ENCODE measurements around the gene MGRN1.

MGRN1 gene

DNA sequence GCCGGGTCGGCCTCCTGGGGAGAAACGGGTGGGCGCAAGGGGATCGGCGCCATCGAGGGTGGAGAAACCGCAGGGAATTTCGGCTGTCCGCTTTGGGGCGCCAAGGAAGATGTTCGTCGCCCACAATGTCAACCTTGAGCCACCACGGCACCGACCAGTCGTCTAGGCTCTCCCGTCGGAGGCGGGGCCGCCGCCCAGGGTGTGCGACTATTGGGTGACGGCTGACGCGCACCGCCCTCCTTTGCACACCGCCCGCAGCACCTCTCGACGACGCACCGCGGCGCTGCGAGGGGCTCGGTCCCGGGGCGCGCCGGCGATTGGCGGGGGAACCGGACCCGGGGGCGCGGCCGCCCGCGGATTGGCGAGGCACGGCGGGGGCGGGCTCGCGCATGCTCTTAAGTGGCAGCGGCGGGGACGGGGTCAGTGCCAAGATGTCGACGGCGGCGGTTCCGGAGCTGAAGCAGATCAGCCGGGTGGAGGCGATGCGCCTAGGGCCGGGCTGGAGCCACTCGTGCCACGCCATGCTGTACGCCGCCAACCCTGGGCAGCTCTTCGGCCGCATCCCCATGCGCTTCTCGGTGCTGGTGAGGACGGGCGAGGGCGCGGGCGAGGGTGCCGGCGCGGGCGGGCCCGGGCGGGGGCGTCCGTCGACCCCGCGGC is 68.8 kb downstream of the MGRN1 start, which contains the start of gene NUDT16L1:
TSS of gene NUDT16L1 (plus strand) at position 267 of the 660 bp plus-strand sequence. CDS start at position 432, 165 bp downstream.
- H3K27me3 ChIP-seq (ENCODE audit: control insufficient read depth in 1 of 2, insufficient read depth in 2 of 2, low read length in 2 of 2), result no peaks in the 10 kb centered on the region
- H3K9me3 ChIP-seq (ENCODE audit: control insufficient read depth in 1 of 2, low read length in 2 of 2), result no peaks in the 10 kb centered on the region
- H3K36me3 ChIP-seq (ENCODE audit: control insufficient read depth in 1 of 2, insufficient read depth in 2 of 2, low read length in 2 of 2), result peaks cover 18 to 51% of the 10 kb centered on the region in 2 donors
- H3K4me1 ChIP-seq (ENCODE audit: control insufficient read depth in 1 of 2, insufficient read depth in 2 of 2, low read length in 2 of 2), result peaks cover 16 to 28% of the 10 kb centered on the region in 2 donors
- H3K4me3 ChIP-seq (ENCODE audit: low read depth in 1 of 2, low read length in 2 of 2), result peak within 1 kb of the TSS; percentile 76 to 93
- peak within 1 kb of the TSS; percentile 63 to 91 for H3K9ac ChIP-seq (ENCODE audit: low read depth in 1 of 2, low read length in 2 of 2)
- peak within 1 kb of the TSS; percentile 87 for H3K27ac ChIP-seq (ENCODE audit: low read depth, low read length)

DNA sequence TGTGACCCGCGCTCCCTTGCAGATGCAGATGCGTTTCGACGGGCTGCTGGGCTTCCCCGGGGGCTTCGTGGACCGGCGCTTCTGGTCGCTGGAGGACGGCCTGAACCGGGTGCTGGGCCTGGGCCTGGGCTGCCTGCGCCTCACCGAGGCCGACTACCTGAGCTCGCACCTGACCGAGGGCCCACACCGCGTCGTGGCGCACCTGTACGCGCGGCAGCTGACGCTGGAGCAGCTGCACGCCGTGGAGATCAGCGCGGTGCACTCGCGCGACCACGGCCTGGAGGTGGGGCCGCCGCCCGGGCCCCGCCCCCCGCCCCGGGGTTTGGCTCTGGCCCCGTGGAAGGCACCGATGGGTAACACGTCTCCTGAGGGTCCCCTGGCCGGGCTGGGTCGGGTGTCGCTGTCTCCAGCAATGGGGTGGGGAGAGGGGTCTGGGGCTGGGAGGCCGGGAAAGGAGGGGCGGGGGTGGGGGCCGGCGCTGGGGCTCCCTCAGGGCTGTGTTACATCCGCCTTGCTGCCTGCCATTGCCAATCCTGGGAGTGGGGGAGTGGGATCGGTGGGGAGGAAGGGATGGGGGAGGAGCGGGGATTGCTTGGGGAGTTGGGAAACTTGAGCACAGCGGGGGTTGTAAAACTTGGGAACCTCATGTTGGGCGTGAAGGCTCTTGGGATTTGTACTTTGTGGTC is 69.5 kb downstream of the MGRN1 start:
- Histone ChIP-seq H3K4me1 (ENCODE audit: control insufficient read depth in 1 of 2, insufficient read depth in 2 of 2, low read length in 2 of 2) (peaks cover 16 to 28% of the 10 kb centered on the region in 2 donors), H3K27me3 (ENCODE audit: control insufficient read depth in 1 of 2, insufficient read depth in 2 of 2, low read length in 2 of 2) (no peaks in the 10 kb centered on the region), H3K36me3 (ENCODE audit: control insufficient read depth in 1 of 2, insufficient read depth in 2 of 2, low read length in 2 of 2) (peaks cover 18 to 51% of the 10 kb centered on the region in 2 donors), H3K4me3 (ENCODE audit: low read depth in 1 of 2, low read length in 2 of 2) (peak overlapping the region; percentile 71 to 93), H3K27ac (ENCODE audit: low read depth, low read length) (peak overlapping the region; percentile 87), H3K9ac (ENCODE audit: low read depth in 1 of 2, low read length in 2 of 2) (peak overlapping the region; percentile 63 to 82), H3K9me3 (ENCODE audit: control insufficient read depth in 1 of 2, low read length in 2 of 2) (no peaks in the 10 kb centered on the region)

DNA sequence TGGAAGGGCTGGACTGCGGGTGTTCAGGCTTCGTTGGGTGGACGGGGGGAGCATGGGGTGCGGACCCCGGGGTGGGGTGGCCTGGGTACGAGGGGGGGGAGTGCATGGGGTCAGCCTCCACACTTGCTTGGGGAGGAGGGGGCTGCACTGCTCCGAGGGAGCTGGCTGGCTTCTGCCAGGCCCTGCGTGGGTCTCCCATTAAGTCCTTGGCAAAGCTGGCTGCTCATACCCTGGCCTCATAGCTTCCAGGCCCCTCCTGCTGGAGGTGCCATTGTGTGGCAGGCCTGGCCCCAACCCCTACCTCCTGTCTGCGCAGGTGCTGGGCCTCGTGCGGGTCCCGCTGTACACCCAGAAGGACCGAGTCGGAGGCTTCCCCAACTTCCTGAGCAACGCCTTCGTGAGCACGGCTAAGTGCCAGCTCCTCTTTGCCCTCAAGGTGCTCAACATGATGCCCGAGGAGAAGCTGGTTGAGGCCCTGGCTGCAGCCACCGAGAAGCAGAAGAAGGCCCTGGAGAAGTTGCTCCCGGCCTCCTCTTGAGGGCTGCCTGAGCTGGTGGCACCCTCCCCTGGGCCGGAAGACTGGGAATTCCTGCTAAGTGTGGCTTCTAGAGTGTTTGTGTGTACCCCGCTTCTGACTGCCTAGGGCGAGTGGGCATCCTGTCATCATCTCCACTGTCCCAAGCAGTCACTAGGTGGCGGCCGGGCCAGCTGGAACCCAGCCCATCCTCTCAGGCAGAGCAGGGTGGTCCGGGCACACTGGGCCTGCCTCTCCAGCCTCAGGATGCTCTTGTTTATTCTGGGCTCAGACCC is 70.2 kb downstream of the MGRN1 start:
- H3K9ac ChIP-seq (ENCODE audit: low read depth in 1 of 2, low read length in 2 of 2), result peak overlapping the region in 1 of 2 donors; percentile 63
- peaks cover 18 to 55% of the 10 kb centered on the region in 2 donors for H3K36me3 ChIP-seq (ENCODE audit: control insufficient read depth in 1 of 2, insufficient read depth in 2 of 2, low read length in 2 of 2)
- H3K27ac ChIP-seq (ENCODE audit: low read depth, low read length), result peak overlapping the region; percentile 10
- H3K4me1 ChIP-seq (ENCODE audit: control insufficient read depth in 1 of 2, insufficient read depth in 2 of 2, low read length in 2 of 2), result peaks cover 16 to 28% of the 10 kb centered on the region in 2 donors
- H3K27me3 ChIP-seq (ENCODE audit: control insufficient read depth in 1 of 2, insufficient read depth in 2 of 2, low read length in 2 of 2), result no peaks in the 10 kb centered on the region
- H3K9me3 ChIP-seq (ENCODE audit: control insufficient read depth in 1 of 2, low read length in 2 of 2), result no peaks in the 10 kb centered on the region
- peak overlapping the region; percentile 71 to 93 for H3K4me3 ChIP-seq (ENCODE audit: low read depth in 1 of 2, low read length in 2 of 2)

DNA sequence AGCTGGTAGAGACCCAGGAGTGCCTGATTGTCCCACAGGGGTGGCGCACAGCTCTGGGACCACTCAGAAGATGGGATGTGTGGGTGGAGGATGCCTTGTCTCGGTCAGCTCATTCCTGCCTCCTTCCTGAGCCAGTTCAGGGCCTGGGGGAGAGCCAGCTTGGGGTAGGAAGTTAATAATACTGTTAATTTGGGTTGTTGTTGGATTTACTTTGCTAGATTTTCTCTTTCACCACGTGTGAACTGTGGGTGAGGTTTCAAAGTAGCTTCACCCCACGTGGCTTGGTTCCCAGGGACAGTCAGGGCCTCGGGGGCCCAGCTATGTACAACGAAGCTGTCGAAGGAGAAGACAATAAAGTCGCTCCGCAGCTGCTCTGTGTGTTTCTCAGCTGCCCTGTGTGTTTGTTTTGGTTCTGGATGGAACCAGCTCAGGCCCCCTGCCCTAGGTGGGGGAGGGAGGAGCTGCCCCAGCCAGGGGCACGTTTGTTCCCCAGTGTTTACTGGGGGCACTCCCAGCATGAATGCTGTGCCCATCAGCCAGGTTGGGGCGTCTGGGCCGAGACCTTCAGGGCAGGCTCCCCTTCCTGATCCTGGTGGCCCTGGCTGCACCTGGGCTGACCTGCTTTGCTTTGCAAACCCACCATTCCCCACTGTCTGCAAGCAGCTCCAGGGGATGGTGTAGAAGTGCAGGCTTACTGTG is 71.0 kb downstream of the MGRN1 start:
- peak overlapping the region in 1 of 2 donors; percentile 12 for H3K9ac ChIP-seq (ENCODE audit: low read depth in 1 of 2, low read length in 2 of 2)
- H3K27ac ChIP-seq (ENCODE audit: low read depth, low read length), result no peak overlapping the region
- peaks cover 16 to 28% of the 10 kb centered on the region in 2 donors for H3K4me1 ChIP-seq (ENCODE audit: control insufficient read depth in 1 of 2, insufficient read depth in 2 of 2, low read length in 2 of 2)
- H3K36me3 ChIP-seq (ENCODE audit: control insufficient read depth in 1 of 2, insufficient read depth in 2 of 2, low read length in 2 of 2), result peaks cover 22 to 56% of the 10 kb centered on the region in 2 donors
- H3K27me3 ChIP-seq (ENCODE audit: control insufficient read depth in 1 of 2, insufficient read depth in 2 of 2, low read length in 2 of 2), result no peaks in the 10 kb centered on the region
- no peak overlapping the region for H3K4me3 ChIP-seq (ENCODE audit: low read depth in 1 of 2, low read length in 2 of 2)
- H3K9me3 ChIP-seq (ENCODE audit: control insufficient read depth in 1 of 2, low read length in 2 of 2), result no peaks in the 10 kb centered on the region

DNA sequence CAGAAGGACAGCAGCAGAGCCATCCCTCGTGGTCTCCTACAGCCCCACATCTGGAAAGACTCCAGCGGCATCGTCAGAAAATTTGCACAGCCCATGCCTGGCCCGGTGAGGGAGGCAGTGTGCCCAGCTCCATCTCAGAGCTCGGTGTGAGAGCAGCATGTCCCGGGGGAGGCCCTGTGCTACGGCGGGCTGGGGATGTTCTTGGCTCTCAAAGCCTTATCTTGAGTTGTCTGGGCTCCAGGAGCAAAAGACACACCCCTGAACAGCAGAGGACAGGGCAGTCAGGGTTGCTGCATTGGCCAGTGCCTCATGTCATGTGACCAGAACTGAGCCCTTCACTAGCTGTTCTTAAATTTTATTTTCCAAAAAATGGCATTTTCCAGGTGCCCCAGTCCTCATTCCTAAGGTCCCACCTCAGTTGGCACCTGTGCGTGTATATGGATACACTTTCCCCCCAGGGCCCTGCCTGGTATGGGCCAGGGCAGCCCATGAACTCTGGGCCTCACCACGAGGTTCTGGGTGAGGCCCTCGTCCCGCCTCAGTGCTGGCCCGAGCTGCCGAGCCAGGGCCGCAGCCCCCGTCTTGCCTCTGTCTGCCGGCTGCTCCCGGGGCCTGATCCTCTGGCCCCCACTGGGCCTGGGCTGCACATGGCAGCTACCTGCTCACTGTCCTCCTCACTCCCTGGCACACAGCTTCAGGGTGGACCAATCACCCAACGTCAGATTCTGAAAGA is 71.7 kb downstream of the MGRN1 start:
- Histone ChIP-seq H3K27me3 (ENCODE audit: control insufficient read depth in 1 of 2, insufficient read depth in 2 of 2, low read length in 2 of 2) (no peaks in the 10 kb centered on the region), H3K9me3 (ENCODE audit: control insufficient read depth in 1 of 2, low read length in 2 of 2) (no peaks in the 10 kb centered on the region), H3K36me3 (ENCODE audit: control insufficient read depth in 1 of 2, insufficient read depth in 2 of 2, low read length in 2 of 2) (peaks cover 25 to 63% of the 10 kb centered on the region in 2 donors), H3K4me3 (ENCODE audit: low read depth in 1 of 2, low read length in 2 of 2) (no peak overlapping the region), H3K9ac (ENCODE audit: low read depth in 1 of 2, low read length in 2 of 2) (no peak overlapping the region), H3K4me1 (ENCODE audit: control insufficient read depth in 1 of 2, insufficient read depth in 2 of 2, low read length in 2 of 2) (peaks cover 16 to 28% of the 10 kb centered on the region in 2 donors), H3K27ac (ENCODE audit: low read depth, low read length) (no peak overlapping the region)

DNA sequence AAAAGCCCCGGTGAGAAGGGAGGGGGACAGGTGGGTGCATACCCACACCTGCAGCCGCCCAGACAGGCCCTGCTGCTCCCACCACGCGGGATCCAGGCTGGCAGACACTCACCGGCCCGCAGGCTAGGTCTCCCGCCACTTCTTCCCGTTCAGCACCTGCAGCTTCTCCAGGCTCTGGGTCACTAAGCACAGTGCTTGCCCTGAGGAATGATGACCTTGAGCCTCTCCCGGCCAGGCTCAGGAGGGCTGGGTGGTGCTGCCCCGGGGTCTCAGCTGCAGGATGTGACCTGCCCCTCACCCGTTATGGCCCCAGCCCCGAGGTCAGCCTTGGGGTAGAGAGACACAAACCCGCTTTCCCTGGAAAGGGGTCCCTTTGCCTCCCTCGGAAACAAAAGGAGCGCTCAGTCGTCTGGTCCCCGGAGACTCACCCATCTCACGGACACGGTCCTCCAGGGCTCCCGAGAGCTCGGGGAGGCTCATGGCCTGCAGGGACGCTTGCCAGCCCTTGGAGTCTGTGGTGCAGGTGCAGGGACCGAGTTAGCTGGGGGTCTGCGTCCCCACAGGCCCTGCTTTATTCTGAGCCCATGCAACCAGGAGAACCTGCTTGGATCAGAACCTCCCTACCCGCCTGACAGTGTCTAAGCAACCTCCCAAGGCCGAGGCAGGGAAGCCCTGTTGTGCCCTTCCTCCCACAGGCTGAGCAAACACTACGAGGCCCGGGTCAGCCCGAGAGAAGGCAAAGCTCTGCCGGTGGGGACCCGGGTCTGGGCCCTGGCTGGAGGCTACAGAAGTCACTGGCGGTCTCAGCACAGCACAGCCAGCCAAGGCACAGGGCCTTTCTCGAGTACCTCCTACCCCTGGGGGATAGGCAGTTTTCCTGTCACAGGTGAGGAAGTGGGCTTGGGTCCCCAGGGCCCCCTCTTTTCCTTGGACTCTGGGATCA is 72.5 kb downstream of the MGRN1 start:
- H3K4me1 ChIP-seq (ENCODE audit: control insufficient read depth in 1 of 2, insufficient read depth in 2 of 2, low read length in 2 of 2), result peaks cover 15 to 26% of the 10 kb centered on the region in 2 donors
- H3K4me3 ChIP-seq (ENCODE audit: low read depth in 1 of 2, low read length in 2 of 2), result no peak overlapping the region
- H3K36me3 ChIP-seq (ENCODE audit: control insufficient read depth in 1 of 2, insufficient read depth in 2 of 2, low read length in 2 of 2), result peaks cover 25 to 71% of the 10 kb centered on the region in 2 donors
- H3K9ac ChIP-seq (ENCODE audit: low read depth in 1 of 2, low read length in 2 of 2), result no peak overlapping the region
- H3K9me3 ChIP-seq (ENCODE audit: control insufficient read depth in 1 of 2, low read length in 2 of 2), result no peaks in the 10 kb centered on the region
- H3K27me3 ChIP-seq (ENCODE audit: control insufficient read depth in 1 of 2, insufficient read depth in 2 of 2, low read length in 2 of 2), result no peaks in the 10 kb centered on the region
- H3K27ac ChIP-seq (ENCODE audit: low read depth, low read length), result no peak overlapping the region

DNA sequence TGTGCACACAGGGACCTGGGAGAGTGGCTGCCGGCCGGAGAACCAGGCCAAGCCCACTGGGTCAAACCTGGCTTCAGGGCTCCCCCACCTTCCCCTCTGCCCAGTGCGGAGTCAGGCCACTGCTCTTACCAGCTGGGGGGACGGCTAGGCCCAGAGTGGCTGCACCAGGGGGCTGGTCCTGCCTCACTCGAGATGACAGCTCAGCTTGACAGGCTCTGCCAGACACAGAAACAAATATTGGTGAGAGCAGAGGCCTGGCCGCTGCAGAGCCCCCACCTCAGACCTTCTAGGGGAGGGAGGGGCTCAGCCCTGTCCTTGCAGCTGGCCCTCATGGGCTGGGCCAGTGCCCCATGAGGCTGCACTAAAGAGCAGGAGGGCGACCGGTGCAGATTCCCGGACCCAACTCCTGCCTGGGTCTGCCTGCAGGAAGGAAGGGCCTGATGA is 73.2 kb downstream of the MGRN1 start:
- Histone ChIP-seq H3K9me3 (ENCODE audit: control insufficient read depth in 1 of 2, low read length in 2 of 2) (no peaks in the 10 kb centered on the region), H3K36me3 (ENCODE audit: control insufficient read depth in 1 of 2, insufficient read depth in 2 of 2, low read length in 2 of 2) (peaks cover 25 to 78% of the 10 kb centered on the region in 2 donors), H3K27ac (ENCODE audit: low read depth, low read length) (no peak overlapping the region), H3K4me1 (ENCODE audit: control insufficient read depth in 1 of 2, insufficient read depth in 2 of 2, low read length in 2 of 2) (peaks cover 8 to 20% of the 10 kb centered on the region in 2 donors), H3K27me3 (ENCODE audit: control insufficient read depth in 1 of 2, insufficient read depth in 2 of 2, low read length in 2 of 2) (no peaks in the 10 kb centered on the region), H3K4me3 (ENCODE audit: low read depth in 1 of 2, low read length in 2 of 2) (no peak overlapping the region), H3K9ac (ENCODE audit: low read depth in 1 of 2, low read length in 2 of 2) (no peak overlapping the region)

DNA sequence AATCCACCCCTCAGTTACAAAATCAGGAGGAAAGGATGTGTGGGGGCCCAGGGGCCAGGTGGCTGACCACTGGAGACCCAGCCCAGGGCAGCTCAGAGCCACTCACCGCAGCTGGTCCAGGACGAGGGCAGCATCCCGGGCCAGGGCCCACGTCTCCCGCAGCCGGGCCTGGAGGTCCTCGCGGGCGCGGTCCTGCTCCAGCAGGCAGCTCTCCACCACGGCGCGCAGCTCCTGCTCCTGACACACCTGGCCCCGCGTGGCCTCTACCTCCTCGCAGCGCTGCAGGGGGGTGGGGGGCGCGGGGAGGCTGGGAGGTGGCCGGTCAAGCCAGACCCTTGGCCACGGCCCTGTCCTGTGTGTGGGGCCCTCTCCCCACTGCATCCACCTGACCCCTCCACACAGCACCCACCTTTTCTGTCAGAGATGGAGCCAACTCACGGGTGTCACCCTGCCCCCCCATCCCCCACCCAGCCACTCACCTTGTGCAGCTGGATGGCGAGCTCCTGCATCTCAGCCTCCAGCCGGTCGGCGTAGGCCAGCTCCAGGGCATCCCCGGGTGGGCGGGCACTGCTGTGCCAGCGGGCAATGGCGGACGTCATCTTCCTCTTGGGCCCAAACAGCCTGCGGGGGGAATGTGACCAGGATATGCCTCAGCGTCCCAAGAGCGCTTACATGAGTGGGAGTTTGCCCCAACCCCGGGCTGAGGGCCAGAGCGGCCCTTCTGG is 73.9 kb downstream of the MGRN1 start:
- Histone ChIP-seq H3K27ac (ENCODE audit: low read depth, low read length) (no peak overlapping the region), H3K4me1 (ENCODE audit: control insufficient read depth in 1 of 2, insufficient read depth in 2 of 2, low read length in 2 of 2) (peaks cover 6 to 16% of the 10 kb centered on the region in 2 donors), H3K27me3 (ENCODE audit: control insufficient read depth in 1 of 2, insufficient read depth in 2 of 2, low read length in 2 of 2) (no peaks in the 10 kb centered on the region), H3K9ac (ENCODE audit: low read depth in 1 of 2, low read length in 2 of 2) (no peak overlapping the region), H3K4me3 (ENCODE audit: low read depth in 1 of 2, low read length in 2 of 2) (no peak overlapping the region), H3K36me3 (ENCODE audit: control insufficient read depth in 1 of 2, insufficient read depth in 2 of 2, low read length in 2 of 2) (peaks cover 25 to 80% of the 10 kb centered on the region in 2 donors), H3K9me3 (ENCODE audit: control insufficient read depth in 1 of 2, low read length in 2 of 2) (no peaks in the 10 kb centered on the region)
